Measurements from ENCODE around the gene POU4F3. TPM values are rescaled to one million over a fixed set of nuclear protein-coding genes. Genes with fewer than 3 reads are reported as not detected.
"Not testable (repeated sequence)": the region's sequence is repeated elsewhere in the genome, so short reads cannot be mapped to it uniquely, and the experiment has no call there.

POU4F3 gene
- total RNA-seq, 1 donor from 2014 or later: 0.22 TPM

DNA sequence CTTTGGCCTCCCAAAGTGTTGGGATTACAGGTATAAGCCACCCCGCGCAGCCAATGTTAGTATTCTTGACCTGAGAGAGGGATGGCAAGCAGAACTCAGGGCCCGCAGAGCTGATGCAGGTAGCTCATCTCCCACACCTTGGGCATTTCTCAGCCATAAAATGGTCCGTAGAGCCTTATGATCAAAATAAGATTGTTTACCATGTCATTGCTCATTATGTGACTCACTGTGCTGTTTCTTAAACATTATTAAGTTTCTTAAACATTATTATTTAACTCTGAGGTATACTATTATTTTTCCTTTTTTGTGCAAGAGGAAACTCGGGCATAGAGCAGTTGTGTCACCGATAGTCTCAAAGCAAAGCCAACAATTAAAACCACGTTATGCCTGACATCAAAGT lies 42.4 kb upstream of the POU4F3 start:
- DNase-seq (ENCODE audit: low spot score): no peak
- Mint-ChIP-seq H3K27me3 (ENCODE audit: insufficient read depth, low read depth) (no peaks in the 10 kb centered on the region), H3K4me3 (no peak overlapping the region), H3K4me1 (peaks cover 2% of the 10 kb centered on the region), H3K9me3 (no peaks in the 10 kb centered on the region), H3K27ac (no peak overlapping the region), H3K36me3 (no peaks in the 10 kb centered on the region)
- no peaks in the 10 kb centered on the region for H3K9me3 ChIP-seq (ENCODE audit: low read depth)
- H3F3A ChIP-seq (ENCODE audit: low read depth): no peaks in the 10 kb centered on the region
- H3K4me2 ChIP-seq: no peak overlapping the region
- H3K79me2 ChIP-seq (ENCODE audit: low read depth): no peaks in the 10 kb centered on the region
- H3K36me3 ChIP-seq: no peaks in the 10 kb centered on the region
- no peak overlapping the region for H3K27ac ChIP-seq
- no peak overlapping the region for H3K9ac ChIP-seq
- H3K27me3 ChIP-seq: peaks cover 7% of the 10 kb centered on the region
- H3K4me3 ChIP-seq: no peak overlapping the region
- TF ChIP-seq, protein P1, sequence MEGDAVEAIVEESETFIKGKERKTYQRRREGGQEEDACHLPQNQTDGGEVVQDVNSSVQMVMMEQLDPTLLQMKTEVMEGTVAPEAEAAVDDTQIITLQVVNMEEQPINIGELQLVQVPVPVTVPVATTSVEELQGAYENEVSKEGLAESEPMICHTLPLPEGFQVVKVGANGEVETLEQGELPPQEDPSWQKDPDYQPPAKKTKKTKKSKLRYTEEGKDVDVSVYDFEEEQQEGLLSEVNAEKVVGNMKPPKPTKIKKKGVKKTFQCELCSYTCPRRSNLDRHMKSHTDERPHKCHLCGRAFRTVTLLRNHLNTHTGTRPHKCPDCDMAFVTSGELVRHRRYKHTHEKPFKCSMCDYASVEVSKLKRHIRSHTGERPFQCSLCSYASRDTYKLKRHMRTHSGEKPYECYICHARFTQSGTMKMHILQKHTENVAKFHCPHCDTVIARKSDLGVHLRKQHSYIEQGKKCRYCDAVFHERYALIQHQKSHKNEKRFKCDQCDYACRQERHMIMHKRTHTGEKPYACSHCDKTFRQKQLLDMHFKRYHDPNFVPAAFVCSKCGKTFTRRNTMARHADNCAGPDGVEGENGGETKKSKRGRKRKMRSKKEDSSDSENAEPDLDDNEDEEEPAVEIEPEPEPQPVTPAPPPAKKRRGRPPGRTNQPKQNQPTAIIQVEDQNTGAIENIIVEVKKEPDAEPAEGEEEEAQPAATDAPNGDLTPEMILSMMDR (IDR thresholded peaks at IDR 0.05): no peak
- TF ChIP-seq EZH2 (IDR thresholded peaks at IDR 0.05): no peak
- no peak for TF ChIP-seq EZH2phosphoT487 (IDR thresholded peaks at IDR 0.05)
- H3K4me1 ChIP-seq: no peaks in the 10 kb centered on the region
- no peak overlapping the region for H2AFZ ChIP-seq (replicated peaks)
- no peaks in the 10 kb centered on the region for H4K20me1 ChIP-seq (ENCODE audit: low read depth)

DNA sequence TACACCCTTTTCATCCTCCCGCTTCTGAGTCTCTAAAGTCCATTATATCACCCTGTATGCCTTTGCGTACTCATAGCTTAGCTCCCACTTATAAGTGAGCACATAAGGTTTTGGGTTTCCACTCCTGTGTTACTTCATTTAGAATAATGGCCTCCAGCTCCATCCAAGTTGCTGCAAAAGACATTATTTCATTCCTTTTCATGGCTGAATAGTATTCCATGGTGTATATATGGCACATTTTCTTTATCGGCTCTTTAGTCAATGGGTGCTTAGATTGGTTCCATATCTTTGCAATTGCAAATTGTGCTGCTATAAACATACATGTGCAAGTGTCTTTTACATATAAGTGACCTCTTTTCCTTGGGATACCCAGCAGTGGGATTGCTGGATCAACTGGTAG lies 39.7 kb upstream of the POU4F3 start:
- H3F3A ChIP-seq (ENCODE audit: low read depth); H3K4me1 Mint-ChIP-seq; H3K4me2 ChIP-seq; H3K9me3 Mint-ChIP-seq; H3K27me3 Mint-ChIP-seq (ENCODE audit: insufficient read depth, low read depth); H4K20me1 ChIP-seq (ENCODE audit: low read depth); H3K4me3 Mint-ChIP-seq; H2AFZ ChIP-seq (replicated peaks); H3K4me1 ChIP-seq; H3K4me3 ChIP-seq; H3K27ac ChIP-seq; H3K36me3 Mint-ChIP-seq; H3K9ac ChIP-seq; H3K79me2 ChIP-seq (ENCODE audit: low read depth); H3K36me3 ChIP-seq; DNase-seq (ENCODE audit: low spot score); H3K27ac Mint-ChIP-seq; H3K9me3 ChIP-seq (ENCODE audit: low read depth): not testable (repeated sequence)
- H3K27me3 ChIP-seq: peaks cover 25% of the 10 kb centered on the region

DNA sequence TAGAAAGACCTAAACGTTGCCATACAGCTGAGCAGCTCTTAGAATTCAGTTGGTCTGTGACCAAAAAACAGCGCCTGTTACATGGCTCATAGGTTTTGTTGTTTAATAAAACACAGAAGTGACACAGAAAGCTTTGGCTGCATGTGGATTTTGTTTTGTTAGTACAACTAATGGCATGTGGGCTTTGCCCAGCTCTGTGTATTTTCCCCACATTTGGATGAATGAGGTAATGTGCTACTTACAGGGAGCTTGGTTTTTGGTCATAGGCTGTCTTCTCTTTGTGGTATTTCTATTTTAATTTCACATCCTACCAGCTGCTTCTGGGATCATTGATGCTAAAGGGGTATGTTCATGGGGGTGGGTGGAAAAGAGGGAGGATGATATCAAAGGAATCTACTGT lies 37.0 kb upstream of the POU4F3 start:
- Histone ChIP-seq H3K4me3 (no peak overlapping the region), H3F3A (ENCODE audit: low read depth) (no peaks in the 10 kb centered on the region), H3K9me3 (ENCODE audit: low read depth) (no peaks in the 10 kb centered on the region), H3K27me3 (peaks cover 32% of the 10 kb centered on the region), H3K4me1 (peaks cover 4% of the 10 kb centered on the region), H2AFZ (replicated peaks) (no peak overlapping the region), H4K20me1 (ENCODE audit: low read depth) (no peaks in the 10 kb centered on the region), H3K36me3 (no peaks in the 10 kb centered on the region), H3K79me2 (ENCODE audit: low read depth) (no peaks in the 10 kb centered on the region), H3K27ac (no peak overlapping the region), H3K9ac (no peak overlapping the region), H3K4me2 (no peak overlapping the region)
- H3K4me1 Mint-ChIP-seq: peaks cover 2% of the 10 kb centered on the region
- DNase-seq (ENCODE audit: low spot score): no peak
- H3K27me3 Mint-ChIP-seq (ENCODE audit: insufficient read depth, low read depth): no peaks in the 10 kb centered on the region
- H3K9me3 Mint-ChIP-seq: no peaks in the 10 kb centered on the region
- H3K27ac Mint-ChIP-seq: no peak overlapping the region
- no peaks in the 10 kb centered on the region for H3K36me3 Mint-ChIP-seq
- no peak overlapping the region for H3K4me3 Mint-ChIP-seq
- TF ChIP-seq EZH2 (IDR thresholded peaks at IDR 0.05): no peak
- TF ChIP-seq EZH2phosphoT487 (IDR thresholded peaks at IDR 0.05): no peak
- TF ChIP-seq, protein P1 (IDR thresholded peaks at IDR 0.05): no peak

DNA sequence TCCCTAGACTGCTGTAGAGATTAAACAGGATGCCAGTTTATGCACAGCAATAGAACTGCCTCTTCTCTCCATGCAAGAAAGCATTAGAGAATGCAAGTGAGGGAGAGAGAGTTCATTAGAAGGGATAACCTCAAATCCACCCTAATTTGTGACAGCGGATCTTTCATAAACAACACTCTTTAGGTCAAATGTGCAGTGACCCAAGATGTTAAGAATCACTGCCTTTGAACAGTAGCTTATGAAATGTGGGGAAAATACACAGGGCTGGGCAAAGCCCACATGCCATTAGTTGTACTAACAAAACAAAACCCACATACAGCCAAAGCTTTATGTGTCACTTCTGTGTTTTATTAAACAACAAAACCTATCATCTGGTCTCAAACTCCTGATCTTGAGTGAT lies 36.2 kb upstream of the POU4F3 start:
- no peak for DNase-seq (ENCODE audit: low spot score)
- no peak for TF ChIP-seq EZH2 (IDR thresholded peaks at IDR 0.05)
- TF ChIP-seq, protein P1 (IDR thresholded peaks at IDR 0.05): no peak
- TF ChIP-seq EZH2phosphoT487 (IDR thresholded peaks at IDR 0.05): no peak
- Mint-ChIP-seq H3K27me3 (ENCODE audit: insufficient read depth, low read depth) (no peaks in the 10 kb centered on the region), H3K9me3 (no peaks in the 10 kb centered on the region), H3K4me1 (peaks cover 2% of the 10 kb centered on the region), H3K36me3 (no peaks in the 10 kb centered on the region), H3K4me3 (no peak overlapping the region), H3K27ac (no peak overlapping the region)
- Histone ChIP-seq H3K36me3 (no peaks in the 10 kb centered on the region), H2AFZ (replicated peaks) (no peak overlapping the region), H3K4me3 (no peak overlapping the region), H3K4me2 (no peak overlapping the region), H3K4me1 (peaks cover 4% of the 10 kb centered on the region), H4K20me1 (ENCODE audit: low read depth) (no peaks in the 10 kb centered on the region), H3K27ac (no peak overlapping the region), H3K9ac (no peak overlapping the region), H3K79me2 (ENCODE audit: low read depth) (no peaks in the 10 kb centered on the region), H3K9me3 (ENCODE audit: low read depth) (no peaks in the 10 kb centered on the region), H3K27me3 (peaks cover 32% of the 10 kb centered on the region), H3F3A (ENCODE audit: low read depth) (no peaks in the 10 kb centered on the region)

All from neural progenitor cell (in vitro differentiated cells).